Esophagus squamous epithelium (tissue), 5 donors: ENCODE data around the gene DNMT3B. TPM values are rescaled to one million over a fixed set of nuclear protein-coding genes. Genes with fewer than 3 reads are reported as not detected.

Source experiments
- DNase-seq: peaks from one replicate; lab custom pipeline; 2025; lab: John Stamatoyannopoulos, UW
- H3K27ac ChIP-seq, 4 donors: fragments of 200-600 bp; sonication (generic); one replicate each; pipeline ENCODE4 v1.5.1; 2016 to 2019; ENCODE audit warnings: mild to moderate bottlenecking in 1 of 4
- H3K27me3 ChIP-seq, 4 donors: fragments of 200-600 bp; sonication (generic); 1 replicate in 3 of 4; 2 replicates in 1 of 4; pipeline versions ENCODE4 v1.5.1 to v1.6.0; 2017 to 2021; ENCODE audit warnings: antibody characterized with exemption in 1 of 4
- H3K36me3 ChIP-seq, 3 donors: fragments of 200-600 bp; sonication (generic); one replicate each; pipeline ENCODE4 v1.5.1; 2016 to 2019
- H3K4me1 ChIP-seq, 3 donors: fragments of 200-600 bp; sonication (generic); one replicate each; pipeline ENCODE4 v1.5.1; 2017 to 2019
- H3K4me3 ChIP-seq, 4 donors: fragments of 200-600 bp; sonication (generic); 1 replicate in 3 of 4; 2 replicates in 1 of 4; pipeline ENCODE4 v1.5.1; 2016 to 2019; ENCODE audit warnings: mild to moderate bottlenecking in 2 of 4, moderate library complexity in 1 of 4
- H3K9me3 ChIP-seq, 3 donors: fragments of 200-600 bp; sonication (generic); one replicate each; pipeline ENCODE4 v1.5.1; 2016 to 2019
- CTCF ChIP-seq, 6 experiments: fragments of 450-650 bp in 4 of 6; fragments of 200-600 bp in 2 of 6; sonication (generic) in 2 of 6; IDR thresholded peaks; one replicate each; pipeline ENCODE4 v1.5.1; 2016 to 2019; ENCODE audit warnings: antibody characterized with exemption in 6 of 6, mild to moderate bottlenecking in 4 of 6, moderate library complexity in 4 of 6
- POLR2A ChIP-seq, 4 donors: fragments of 450-650 bp; IDR thresholded peaks; one replicate each; pipeline ENCODE4 v1.6.1; 2017; ENCODE audit warnings: antibody characterized with exemption in 4 of 4, mild to moderate bottlenecking in 4 of 4, moderate library complexity in 3 of 4
- WGBS, 2 donors: methylation state at CpG; one replicate each; pipeline ENCODE4 v1.1.5; 2018; 5-methylcytosine and 5-hydroxymethylcytosine counted together
- intact Hi-C: fragments of 100-400 bp; cut with DNase I; formaldehyde crosslinking; loops from one replicate; pipeline ENCODE4 v1.15.0; 2022
- total RNA-seq, 4 donors: library from RNA; depleted of rRNA; stranded (reverse); fragments of >200 nt; gene quantifications; one replicate each; pipeline ENCODE4 v1.1.0, GENCODE V29; 2016
- donor health status: DM: yes; HTN: yes; CAD: no.

DNMT3B gene
- total RNA-seq, 4 donors from 2014 or later: 0.44 to 2.2 (median 0.72) TPM

- whole genome bisulfite sequencing, 2 donors: 93% methylated on average over 1 of the region's 2 CpGs; no CpG with 5 or more reads in 1 of the 2 donors
- H3K36me3 ChIP-seq: peaks cover 29 to 94% (median 40%) of the 10 kb centered on the region in 3 donors
Observed at GRCh38 chr20:32841632-32842031, 79.4 kb downstream of the DNMT3B start.

GRCh38 chr20:32842688-32843524, 80.7 kb downstream of the DNMT3B start:
- WGBS, 2 donors: 82 to 83% methylated on average over 7 to 8 of the region's 8 CpGs
- TF ChIP-seq POLR2A (IDR thresholded peaks at IDR 0.05) (no peak), CTCF (IDR thresholded peaks at IDR 0.05) (no peak)
- no peak for DNase-seq
- Histone ChIP-seq H3K36me3 (peaks cover 19 to 94% (median 36%) of the 10 kb centered on the region in 3 donors), H3K4me3 (no peak overlapping the region), H3K27me3 (no peaks in the 10 kb centered on the region), H3K27ac (no peak overlapping the region), H3K4me1 (no peaks in the 10 kb centered on the region), H3K9me3 (no peaks in the 10 kb centered on the region)
- intact Hi-C loops: no loop called here

More at GRCh38 chr20:32841632-32842031, 79.4 kb downstream of the DNMT3B start:
- no peak overlapping the region for H3K4me3 ChIP-seq
- no peaks in the 10 kb centered on the region for H3K9me3 ChIP-seq
- no peaks in the 10 kb centered on the region for H3K4me1 ChIP-seq
- DNase-seq: no peak
- H3K27ac ChIP-seq: no peak overlapping the region
- TF ChIP-seq CTCF (IDR thresholded peaks at IDR 0.05) (no peak), POLR2A (IDR thresholded peaks at IDR 0.05) (no peak)
- no peaks in the 10 kb centered on the region for H3K27me3 ChIP-seq
- intact Hi-C loops: no loop called here

GRCh38 chr20:32845786-32846185, 83.6 kb downstream of the DNMT3B start:
- Histone ChIP-seq H3K4me3 (no peak overlapping the region), H3K9me3 (no peaks in the 10 kb centered on the region), H3K27me3 (no peaks in the 10 kb centered on the region), H3K36me3 (peaks cover 9 to 93% (median 18%) of the 10 kb centered on the region in 3 donors), H3K4me1 (no peaks in the 10 kb centered on the region), H3K27ac (no peak overlapping the region)
- 78 to 82% methylated on average over 2 of the region's 2 CpGs for WGBS, 2 donors
- no peak for TF ChIP-seq CTCF (IDR thresholded peaks at IDR 0.05)
- no peak for TF ChIP-seq POLR2A (IDR thresholded peaks at IDR 0.05)
- intact Hi-C loops: no loop called here
- DNase-seq: no peak

GRCh38 chr20:32846852-32847251, 84.7 kb downstream of the DNMT3B start:
- whole genome bisulfite sequencing, 2 donors: 65 to 66% methylated on average over 5 of the region's 5 CpGs
- Histone ChIP-seq H3K27ac (no peak overlapping the region), H3K4me1 (no peaks in the 10 kb centered on the region), H3K4me3 (no peak overlapping the region), H3K36me3 (peaks cover 6 to 93% (median 14%) of the 10 kb centered on the region in 3 donors), H3K9me3 (no peaks in the 10 kb centered on the region), H3K27me3 (no peaks in the 10 kb centered on the region)
- DNase-seq: no peak
- TF ChIP-seq POLR2A (IDR thresholded peaks at IDR 0.05) (no peak), CTCF (IDR thresholded peaks at IDR 0.05) (no peak)
- intact Hi-C loops: no loop called here

GRCh38 chr20:32847964-32848363, 85.8 kb downstream of the DNMT3B start:
- TF ChIP-seq CTCF (IDR thresholded peaks at IDR 0.05): no peak
- TF ChIP-seq POLR2A (IDR thresholded peaks at IDR 0.05): no peak
- intact Hi-C loops: no loop called here
- Histone ChIP-seq H3K27ac (no peak overlapping the region), H3K27me3 (no peaks in the 10 kb centered on the region), H3K4me1 (no peaks in the 10 kb centered on the region), H3K4me3 (no peak overlapping the region), H3K9me3 (no peaks in the 10 kb centered on the region), H3K36me3 (peaks cover 5 to 91% (median 6%) of the 10 kb centered on the region in 3 donors)
- DNase-seq: no peak
- 92 to 100% methylated on average over 5 of the region's 5 CpGs for WGBS, 2 donors
